ENCODE measurements around the gene POLR1G.

GRCh38 chr19:45423589-45424190 is 17.2 kb downstream of the POLR1G start, which contains the start of gene ERCC1:
- TF ChIP-seq CTCF (IDR thresholded peaks at IDR 0.05) (no peak), POLR2AphosphoS5 (IDR thresholded peaks at IDR 0.05) (peak in 2 of 3 donors; percentile 86 to 90)

Measured in stomach (tissue), 4 donors.